NCI-H1694 treated with DMSO at 0.1 percent for 48 hours (cell line): ENCODE results near the gene SULF2.

Experiments used
- DNase-seq: peaks from one replicate; lab custom pipeline; 2025; lab: John Stamatoyannopoulos, UW

The SULF2 gene

DNA sequence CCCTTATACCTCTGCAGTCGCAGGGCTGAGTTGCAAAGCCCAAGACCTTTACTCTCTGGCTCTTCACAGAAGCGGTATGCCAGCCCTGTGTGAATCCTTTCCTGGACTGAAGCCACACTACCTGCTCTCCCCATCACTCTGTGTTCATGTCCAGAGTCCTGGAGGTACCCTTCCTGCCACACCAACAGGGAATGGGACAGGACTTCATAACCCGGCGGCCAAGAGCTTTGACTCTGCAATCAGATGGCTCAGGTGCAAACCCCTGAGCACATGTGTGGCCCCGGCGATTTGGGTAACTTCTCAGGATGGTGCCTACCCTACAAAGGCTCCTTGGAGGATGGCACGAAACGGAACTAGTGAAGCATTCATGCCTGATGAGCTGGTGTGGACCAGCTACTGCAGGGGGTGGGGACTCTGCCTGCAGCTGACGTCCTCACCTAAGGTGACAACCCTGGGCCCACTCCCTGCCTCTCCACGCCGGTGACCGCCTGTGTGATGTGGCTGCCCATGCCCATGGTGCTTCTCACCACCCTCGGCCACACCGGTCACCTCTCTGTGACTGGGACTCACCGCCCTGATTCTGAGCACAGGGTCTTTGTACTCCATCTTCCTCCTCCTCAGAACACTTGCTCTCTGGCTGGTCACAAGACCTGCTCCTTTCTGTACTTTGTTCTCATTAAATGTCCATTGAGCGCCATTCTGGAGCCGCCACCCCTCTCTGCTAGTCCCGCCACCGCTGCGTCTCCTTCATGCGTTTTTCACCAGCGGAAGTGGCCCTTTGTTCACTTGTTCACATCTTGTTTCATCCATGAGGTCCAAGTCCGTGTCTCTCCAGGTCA lies 116.7 kb downstream of the SULF2 start:
- DNase-seq, result no peak

DNA sequence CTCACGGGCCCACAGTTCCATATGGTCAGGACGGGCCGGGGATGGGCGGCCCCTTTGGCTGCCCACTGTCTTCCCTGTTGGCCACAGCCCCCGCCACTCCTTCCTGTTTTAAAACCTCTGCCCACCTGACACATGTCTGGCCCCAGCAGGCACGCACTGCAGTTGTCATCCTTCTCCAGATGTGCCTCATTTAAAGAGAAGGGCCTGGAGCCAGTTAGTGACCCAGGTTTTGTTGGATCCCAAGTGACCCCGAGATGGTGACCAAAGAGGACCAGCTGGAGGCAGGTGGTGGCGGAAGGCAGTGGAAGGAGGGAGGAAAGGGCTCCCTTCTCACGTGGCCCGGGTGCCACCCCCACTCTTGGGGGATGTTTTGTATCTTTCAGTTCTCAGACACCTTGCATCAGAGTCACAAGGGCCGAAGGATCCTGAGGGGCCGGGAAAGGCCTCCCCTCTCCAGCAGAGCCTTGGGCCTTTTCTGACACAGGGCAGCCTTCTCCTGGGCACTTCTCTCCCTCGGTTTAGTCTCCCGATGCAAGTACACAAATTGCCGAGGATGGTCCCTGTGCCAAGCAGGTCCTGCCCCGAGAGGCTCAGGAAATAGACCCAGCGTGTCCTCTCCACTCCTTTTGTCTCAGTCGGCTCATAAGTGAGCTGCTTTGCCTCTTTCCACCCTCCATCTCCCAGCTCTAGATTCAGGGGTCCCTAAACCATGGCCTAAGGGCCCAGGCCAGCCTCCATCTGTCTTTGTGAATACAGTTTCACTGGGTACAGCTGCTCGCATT lies 117.6 kb downstream of the SULF2 start:
- no peak for DNase-seq

DNA sequence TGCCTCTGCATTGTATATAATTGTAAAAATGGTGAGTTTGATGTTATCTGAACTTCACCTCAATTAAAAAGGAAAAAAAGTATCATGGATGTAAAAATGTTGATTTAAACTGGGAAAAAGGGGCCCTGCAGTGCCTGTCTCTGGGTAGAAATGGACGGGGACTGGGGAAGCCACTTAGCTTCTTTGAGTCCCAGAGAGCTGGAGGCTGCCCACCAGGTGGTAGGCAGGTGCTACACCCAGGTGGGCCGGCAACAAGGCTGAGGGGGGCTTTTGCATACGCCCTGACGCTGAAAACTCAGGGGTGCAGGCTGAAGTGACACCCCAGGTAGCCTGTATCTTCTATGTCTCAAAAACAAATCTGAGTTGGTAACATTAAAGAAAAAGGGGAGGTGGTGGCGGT lies 118.2 kb downstream of the SULF2 start:
- DNase-seq, result no peak

DNA sequence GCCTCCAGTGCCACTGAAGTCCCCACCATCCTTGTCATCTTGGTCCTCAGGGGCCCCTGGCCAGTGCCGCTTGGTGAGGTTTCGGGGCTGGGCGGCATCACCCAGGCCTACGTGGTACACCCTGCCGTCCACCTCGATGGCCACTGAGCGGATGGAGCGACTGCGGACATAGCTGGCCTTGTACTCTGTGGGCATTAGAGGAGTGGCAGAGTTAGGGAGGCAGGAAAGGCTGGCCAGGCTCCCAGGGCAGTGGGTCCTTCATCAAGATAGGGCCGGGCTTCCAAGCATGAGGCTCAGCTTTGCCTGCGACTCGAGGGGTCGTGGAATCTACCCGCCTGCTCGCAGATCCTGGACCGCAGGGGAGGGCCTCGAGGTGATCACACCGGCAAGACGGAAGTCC lies 119.0 kb downstream of the SULF2 start:
- no peak for DNase-seq

DNA sequence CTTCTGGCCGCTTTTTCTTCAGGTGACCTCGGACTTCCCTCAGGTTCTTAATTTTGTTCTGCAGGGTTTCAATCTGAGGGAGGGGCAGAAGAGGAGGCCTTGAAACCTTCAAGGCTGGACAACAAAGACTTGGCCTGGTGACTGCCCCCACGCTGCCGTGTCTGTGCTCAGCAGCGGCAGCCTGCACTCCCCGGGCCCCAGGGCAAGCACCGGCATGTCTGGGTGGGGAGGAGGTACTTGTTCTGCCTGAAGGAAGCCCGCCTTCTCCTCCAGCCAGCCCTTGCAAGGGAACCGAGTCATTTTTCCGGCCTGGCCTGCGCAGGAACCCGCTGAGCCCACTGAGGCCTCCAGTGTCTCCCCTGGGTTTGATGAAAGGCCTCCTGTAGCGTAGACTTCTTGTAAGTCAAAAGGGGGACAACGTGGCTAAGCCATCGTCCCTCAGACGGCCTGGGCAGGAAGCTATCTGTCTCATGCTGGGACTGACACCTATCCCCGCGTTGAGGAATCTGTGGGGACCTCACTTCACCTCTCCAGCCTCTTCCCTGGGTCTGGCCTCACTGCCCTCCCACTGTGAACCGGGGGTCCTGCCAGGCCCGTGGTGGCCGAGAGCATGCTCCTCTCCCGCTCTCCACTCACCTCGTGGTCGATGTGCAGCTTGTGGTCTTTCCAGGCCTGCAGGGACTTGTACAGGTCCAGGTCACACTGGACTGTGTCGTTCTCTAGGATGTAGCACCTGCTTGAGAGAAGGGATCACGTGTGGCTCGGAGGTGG lies 119.9 kb downstream of the SULF2 start:
- DNase-seq, result no peak

DNA sequence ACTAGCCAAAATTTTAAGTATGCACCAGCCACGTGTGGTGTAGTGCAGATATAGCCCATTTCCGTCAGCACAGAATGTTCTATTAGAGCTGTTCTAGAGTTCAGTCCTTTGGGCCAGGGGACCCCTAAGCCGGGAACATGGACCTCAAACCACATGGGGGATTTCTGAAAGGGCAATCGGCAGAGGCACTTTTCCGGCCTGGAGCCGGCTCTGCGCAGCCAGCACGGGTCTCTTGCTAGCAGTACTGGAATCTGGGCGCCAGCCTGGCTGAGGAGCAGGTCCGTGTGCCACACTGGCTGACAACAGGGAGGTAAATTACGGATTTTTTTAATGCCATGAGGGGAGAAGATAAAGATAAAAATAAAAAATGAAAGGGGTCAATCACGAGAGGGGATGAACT lies 120.5 kb downstream of the SULF2 start:
- no peak for DNase-seq

DNA sequence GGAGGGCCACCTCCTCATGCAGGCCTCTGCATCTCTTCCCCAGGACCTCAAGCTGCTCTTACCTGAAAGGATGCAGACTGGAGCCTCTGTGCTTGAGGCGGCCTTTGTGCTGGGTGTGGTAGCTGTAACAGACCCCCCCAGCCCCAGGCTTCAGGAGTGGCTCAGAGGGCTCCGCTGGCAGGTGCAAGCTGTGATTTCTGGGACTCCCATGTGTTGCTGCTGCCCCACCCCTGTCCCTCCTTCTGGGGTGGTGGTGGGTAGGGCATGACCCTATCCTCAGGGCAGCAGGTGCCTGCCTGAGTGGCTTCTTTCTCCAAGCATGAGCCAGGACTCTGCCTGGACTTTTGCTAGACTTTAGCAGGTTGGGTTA lies 121.2 kb downstream of the SULF2 start:
- DNase-seq, result no peak

DNA sequence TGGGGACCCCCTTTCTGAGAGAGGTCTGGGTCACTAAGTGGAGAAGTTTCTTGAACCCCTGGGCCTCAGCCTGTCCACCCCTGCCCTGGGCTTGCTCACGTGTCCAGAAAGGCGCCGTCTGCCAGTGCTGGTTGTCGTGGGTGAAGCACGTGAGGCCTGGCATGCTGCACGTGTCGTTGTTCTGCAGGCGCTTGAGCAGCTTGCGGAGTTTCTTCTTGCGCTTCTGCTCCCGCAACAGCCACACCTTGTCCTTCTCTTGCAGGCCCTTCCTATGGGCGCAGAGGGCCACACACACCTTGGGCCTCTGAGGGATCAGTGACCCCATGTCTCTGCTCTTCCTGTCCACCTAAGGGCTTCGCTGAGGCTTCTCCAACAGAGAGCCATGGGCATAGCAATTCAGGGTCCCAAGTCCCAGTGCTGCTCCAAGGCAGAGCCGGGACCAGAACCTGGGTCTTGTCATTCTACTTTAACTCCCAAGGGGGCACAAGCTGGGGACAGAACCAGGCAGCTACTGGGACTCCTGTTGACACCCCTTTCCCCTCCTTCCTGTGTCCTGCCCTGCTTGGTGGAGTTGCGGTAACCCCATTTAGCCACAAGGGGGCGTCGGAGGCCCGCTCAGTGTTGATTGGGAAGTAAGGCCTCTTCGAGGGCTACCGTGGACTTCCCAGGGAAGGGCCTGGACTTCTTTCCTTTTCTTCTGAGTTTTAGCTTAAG lies 121.8 kb downstream of the SULF2 start:
- DNase-seq, result peak; percentile 14

DNA sequence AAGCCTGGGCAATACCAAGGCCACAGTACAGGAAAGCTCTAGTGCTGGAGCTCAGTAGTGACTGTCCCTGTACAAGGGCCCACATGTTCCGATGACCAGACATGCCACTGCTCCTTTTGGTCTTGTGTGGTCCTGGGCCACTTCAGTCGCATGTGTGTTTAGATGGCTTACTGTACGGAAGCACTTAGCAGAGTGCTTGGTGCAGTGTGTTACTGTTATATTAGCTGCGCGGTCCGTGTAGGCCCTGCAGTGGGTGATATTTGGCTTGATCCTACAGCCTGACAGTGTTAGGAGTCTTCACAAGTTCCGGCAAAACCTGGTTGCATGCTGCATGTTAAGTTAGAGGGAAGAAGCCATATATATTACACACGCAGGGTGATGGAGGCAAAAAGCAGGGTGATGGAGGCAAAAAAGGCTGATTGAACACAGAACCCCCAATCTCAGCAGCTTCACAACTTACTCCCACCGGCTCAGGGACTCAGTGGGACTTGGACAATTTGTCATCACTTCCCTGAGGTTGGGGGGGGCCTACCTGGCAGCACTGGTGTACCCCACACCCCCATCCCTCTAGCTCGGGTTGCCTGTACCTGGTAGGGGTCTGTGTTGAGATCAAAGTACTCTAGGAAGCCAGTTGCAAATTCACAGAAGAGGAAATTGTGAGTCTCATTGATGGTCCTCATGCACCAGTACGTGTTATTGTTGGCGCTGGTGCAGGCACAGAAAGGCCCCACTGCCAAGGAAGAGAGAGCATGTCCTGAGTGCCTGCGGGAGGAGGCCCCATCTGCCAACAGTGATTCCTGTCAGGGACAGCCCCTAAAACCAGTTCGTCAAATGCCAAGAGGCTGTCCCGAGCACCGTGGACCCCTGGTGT lies 122.6 kb downstream of the SULF2 start:
- no peak for DNase-seq

DNA sequence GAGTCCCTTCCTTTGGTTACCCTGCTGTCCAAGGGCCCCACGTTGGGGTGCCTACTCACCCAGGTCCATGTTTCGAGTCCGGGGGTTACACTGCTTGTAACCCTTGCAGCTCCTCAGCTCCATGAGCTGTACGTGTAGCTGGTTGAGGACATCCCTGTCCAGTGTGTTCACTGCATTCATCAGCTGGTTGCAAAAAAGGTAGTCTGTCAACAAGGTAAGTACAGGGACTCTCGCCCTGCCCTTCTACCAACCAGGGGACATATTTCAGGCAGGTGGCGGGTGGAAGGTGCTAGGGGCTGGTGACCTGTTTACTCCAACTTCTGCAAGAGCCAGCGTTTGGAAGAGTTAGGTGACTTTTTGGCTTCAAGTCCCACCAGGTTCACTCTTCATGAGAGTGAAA lies 123.6 kb downstream of the SULF2 start:
- no peak for DNase-seq

DNA sequence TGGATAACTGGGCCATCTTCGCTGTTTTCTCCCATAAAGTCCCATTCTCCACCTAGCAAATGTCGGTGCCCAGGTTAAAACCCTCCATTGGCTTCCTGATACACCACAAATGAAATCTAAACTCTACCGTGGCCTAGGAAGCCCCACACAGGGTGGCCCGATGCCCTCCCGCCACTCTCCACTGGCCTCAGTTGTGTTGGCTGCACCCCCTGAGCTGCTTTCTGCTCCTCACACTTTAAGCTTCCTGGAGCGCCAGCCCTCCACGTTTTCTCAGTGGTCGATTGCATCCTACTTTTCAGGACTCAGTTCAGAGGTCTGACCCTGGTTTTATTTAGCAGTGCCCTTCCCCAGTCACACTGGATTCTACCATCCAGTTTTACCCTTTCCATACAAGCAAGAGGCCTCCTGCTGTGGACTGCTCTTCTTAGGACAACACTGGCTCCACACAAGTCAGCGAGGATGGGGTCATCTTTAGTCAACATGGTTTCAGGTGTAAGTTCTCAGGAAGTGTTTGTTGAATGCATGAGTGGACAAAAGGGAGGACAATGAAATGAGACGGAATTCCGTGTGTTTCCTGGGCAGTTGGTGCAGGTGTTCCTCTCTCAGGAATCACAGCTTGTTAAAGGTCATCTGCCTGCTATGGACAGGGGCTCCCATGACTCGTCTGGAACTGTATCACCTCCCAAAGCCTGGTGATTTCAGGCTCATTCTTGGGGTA lies 124.1 kb downstream of the SULF2 start:
- DNase-seq, result no peak

DNA sequence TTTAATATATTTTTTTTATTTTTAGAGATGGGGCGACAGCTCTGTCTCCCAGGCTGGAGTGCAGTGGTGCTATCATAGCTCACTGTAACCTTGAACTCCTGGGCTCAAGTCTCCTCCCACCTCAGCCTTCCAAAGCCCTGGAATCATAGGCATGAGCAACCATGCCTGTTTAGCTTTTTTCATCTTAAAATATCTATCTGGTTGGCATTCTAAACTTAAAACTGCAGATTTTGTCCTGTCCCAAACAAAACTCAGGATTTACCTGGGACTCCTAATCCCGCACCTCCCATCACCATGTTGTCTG lies 124.7 kb downstream of the SULF2 start:
- no peak for DNase-seq

DNA sequence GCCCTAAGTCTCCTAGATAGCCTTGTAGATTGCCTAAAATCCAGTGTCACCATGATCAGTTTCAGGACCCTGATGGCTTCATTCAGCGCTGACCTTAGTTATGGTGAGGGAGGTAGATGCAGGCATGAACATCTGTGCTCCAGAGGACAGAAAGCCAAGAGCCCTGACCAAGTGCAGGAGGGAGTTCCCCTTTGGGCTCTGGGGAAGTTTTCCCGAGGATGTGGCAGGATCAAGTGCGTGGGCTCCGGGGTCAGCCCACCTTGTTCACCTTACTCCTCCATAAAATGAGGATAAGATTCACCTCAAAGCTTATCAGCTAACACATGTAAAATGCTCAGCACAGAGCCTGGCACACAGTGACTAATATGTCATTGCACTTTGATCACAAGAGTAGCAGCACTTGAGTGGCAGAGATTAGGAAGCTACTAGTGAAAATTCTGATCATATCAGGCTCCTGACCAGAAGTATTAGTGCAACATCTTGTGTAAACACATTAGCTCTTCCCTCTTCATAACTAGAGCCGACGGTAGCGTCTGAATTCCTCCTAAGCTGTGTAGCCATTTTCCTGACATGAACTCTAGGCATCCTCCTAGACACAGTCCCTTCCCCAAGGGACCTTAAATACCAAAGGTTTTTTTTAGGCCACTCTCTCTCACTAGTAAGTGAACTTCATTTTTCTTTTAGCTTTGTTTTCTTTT lies 125.2 kb downstream of the SULF2 start:
- no peak for DNase-seq

DNA sequence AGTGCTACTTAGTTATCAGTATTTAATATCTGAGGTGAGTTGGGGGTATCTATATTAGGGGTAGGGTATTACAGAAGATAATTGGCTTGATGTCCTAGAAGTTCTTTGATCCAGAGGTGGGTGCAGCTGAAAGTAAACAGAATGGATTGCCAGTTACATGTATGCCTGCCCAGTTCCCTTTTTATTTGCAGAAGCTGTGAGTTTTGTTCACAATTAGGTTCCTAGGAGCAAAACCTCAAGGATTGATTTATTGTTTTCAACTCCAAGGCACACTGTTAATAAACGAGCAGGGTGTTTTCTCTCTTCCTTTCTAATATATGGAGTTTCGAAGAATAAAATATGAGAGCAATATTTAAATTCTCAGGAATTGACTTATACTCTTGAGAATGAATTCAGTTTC lies 129.0 kb downstream of the SULF2 start:
- DNase-seq, result no peak

DNA sequence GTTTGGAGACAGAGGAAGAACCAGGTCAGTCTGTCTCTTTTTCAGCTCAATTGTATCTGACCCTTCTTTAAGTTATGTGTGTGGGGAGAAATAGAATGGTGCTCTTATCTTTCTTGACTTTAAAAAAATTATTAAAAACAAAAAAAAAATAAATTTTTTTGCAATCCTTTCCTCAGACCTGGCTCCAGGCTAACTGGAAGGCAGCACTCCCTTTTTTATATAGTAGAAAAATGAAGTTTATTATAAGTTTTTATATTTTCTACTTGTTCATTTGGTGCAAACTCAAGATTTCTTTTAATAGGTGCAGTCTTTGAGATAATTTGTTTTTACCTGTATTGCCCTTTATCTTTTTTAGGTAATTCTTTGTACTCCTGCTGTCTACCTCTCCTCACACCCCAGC lies 129.6 kb downstream of the SULF2 start:
- DNase-seq, result no peak

DNA sequence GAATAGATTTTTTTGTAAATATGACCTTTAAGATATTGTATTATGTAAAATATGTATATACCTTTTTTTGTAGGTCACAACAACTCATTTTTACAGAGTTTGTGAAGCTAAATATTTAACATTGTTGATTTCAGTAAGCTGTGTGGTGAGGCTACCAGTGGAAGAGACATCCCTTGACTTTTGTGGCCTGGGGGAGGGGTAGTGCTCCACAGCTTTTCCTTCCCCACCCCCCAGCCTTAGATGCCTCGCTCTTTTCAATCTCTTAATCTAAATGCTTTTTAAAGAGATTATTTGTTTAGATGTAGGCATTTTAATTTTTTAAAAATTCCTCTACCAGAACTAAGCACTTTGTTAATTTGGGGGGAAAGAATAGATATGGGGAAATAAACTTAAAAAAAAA lies 130.9 kb downstream of the SULF2 start:
- DNase-seq, result no peak

DNA sequence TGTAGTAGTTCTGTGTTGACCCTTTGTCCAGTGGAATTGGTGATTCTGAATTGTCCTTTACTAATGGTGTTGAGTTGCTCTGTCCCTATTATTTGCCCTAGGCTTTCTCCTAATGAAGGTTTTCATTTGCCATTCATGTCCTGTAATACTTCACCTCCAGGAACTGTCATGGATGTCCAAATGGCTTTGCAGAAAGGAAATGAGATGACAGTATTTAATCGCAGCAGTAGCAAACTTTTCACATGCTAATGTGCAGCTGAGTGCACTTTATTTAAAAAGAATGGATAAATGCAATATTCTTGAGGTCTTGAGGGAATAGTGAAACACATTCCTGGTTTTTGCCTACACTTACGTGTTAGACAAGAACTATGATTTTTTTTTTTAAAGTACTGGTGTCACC lies 131.4 kb downstream of the SULF2 start:
- no peak for DNase-seq

DNA sequence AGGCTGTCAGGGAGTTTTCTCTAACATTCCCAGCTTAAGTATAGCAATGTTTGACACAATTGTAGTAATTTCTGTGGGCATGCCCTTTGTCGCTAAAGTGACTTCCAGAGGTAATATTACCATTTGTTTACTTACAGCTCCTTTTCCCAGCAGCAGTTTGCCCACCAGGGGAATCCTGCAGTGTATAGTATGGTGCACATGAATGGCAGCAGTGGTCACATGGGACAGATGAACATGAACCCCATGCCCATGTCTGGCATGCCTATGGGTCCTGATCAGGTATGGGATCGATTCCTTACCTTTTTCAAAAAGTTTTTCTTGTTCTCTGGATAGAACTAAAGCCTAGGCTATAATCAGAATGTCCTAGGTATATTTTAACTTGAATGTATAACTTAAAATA lies 132.5 kb downstream of the SULF2 start:
- no peak for DNase-seq

DNA sequence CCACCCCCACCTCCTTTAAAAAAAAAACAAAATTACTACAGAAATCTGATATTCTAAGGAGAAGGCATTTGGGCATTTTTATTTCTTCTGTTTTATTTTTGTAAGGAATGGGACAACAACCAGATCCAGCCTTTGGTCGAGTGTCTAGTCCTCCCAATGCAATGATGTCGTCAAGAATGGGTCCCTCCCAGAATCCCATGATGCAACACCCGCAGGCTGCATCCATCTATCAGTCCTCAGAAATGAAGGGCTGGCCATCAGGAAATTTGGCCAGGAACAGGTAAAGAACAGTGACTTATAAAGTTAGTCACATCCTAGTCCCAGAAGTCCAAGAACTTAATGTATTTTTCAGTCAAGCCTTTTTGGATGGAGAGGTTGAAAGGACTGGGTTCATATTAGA lies 133.0 kb downstream of the SULF2 start:
- DNase-seq, result no peak

DNA sequence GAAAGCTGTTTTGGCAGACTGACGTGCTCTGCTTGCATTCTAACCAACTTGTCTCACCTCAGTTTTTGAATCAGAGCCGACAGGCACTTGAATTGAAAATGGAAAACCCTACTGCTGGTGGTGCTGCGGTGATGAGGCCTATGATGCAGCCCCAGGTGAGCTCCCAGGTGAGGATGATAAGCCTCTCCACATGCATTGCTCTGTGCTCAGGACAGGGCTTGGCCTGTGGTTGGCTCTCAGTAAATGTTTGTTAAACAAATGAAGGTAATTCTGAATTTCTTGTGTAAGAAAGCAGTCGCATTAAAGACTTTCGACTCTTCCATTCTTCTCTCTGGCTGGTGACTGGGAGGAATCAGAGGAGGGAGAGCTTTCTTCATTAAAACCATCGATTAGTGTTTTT lies 136.3 kb downstream of the SULF2 start:
- DNase-seq, result no peak
